ENCODE data around the gene NSD1.

DNA sequence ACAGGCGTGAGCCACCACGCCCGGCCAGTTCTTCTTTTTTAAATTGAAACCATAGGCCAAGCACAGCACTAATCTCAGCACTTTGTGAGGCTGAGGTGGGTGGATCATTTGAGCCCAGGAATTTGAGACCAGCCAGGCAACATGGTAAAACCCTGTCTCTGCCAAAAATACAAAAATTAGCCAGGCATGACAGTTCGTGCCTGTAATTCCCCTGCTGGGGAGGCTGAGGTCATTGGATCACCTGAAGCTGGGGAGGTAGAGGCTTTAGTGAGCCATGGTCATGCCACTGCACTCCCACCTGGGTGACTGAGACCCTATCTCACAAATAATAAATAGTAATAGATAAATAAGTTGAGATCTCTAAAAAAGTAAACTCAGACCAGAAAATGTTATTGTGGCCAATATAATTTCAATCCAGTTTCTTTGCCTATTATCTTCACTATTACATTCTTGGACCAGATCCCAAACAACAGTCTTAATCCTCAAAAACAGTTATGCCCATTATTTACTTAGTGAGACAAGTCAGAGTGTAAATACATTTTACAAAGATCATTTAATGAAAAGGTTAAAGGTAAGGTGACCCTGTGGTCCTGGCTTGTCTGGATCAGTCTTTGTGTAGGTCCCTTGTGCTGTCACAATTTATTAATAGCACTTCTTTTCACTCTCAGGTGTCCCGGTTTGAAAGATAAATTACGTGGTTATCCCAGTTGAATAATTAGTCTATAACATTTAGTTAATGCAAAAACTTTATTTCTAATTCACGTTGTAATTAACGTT is 116.4 kb downstream of the NSD1 start:
- TF ChIP-seq, protein P1, sequence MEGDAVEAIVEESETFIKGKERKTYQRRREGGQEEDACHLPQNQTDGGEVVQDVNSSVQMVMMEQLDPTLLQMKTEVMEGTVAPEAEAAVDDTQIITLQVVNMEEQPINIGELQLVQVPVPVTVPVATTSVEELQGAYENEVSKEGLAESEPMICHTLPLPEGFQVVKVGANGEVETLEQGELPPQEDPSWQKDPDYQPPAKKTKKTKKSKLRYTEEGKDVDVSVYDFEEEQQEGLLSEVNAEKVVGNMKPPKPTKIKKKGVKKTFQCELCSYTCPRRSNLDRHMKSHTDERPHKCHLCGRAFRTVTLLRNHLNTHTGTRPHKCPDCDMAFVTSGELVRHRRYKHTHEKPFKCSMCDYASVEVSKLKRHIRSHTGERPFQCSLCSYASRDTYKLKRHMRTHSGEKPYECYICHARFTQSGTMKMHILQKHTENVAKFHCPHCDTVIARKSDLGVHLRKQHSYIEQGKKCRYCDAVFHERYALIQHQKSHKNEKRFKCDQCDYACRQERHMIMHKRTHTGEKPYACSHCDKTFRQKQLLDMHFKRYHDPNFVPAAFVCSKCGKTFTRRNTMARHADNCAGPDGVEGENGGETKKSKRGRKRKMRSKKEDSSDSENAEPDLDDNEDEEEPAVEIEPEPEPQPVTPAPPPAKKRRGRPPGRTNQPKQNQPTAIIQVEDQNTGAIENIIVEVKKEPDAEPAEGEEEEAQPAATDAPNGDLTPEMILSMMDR (IDR thresholded peaks at IDR 0.05): no peak
- TF ChIP-seq POLR2A (IDR thresholded peaks at IDR 0.05): no peak

Data from testis (tissue), 2 donors.